DOHH2 (cell line): ENCODE results near the gene PGM2.

ENCODE experiments used
- H3F3A ChIP-seq: fragments of 200-600 bp; sonication (generic), shearing (Covaris generic); 2 replicates; pipeline ENCODE4 v1.6.0; 2016; ENCODE audit warnings: antibody characterized with exemption, mild to moderate bottlenecking; ENCODE audit not compliant: control insufficient read depth, insufficient read depth
- H3K27ac ChIP-seq: fragments of 200-600 bp; sonication (generic); 2 replicates; pipeline ENCODE4 v1.5.1; 2014; ENCODE audit warnings: low read depth, mild to moderate bottlenecking, low read length, moderate library complexity
- H3K27me3 ChIP-seq: fragments of 200-600 bp; sonication (generic); 2 replicates; pipeline ENCODE4 v1.6.1; 2014; ENCODE audit warnings: mild to moderate bottlenecking, low read length, mixed read lengths; ENCODE audit not compliant: control insufficient read depth
- H3K36me3 ChIP-seq: fragments of 200-600 bp; sonication (generic); 2 replicates; pipeline ENCODE4 v1.6.1; 2014; ENCODE audit warnings: mild to moderate bottlenecking, low read length, moderate library complexity, mixed read lengths; ENCODE audit not compliant: control insufficient read depth
- H3K4me1 ChIP-seq: fragments of 200-600 bp; sonication (generic); 2 replicates; pipeline ENCODE4 v1.6.1; 2014; ENCODE audit warnings: mild to moderate bottlenecking, low read length, mixed read lengths; ENCODE audit not compliant: control insufficient read depth
- H3K4me2 ChIP-seq: fragments of 200-600 bp; sonication (generic); 2 replicates; pipeline ENCODE4 v1.6.0; 2014; ENCODE audit warnings: mild to moderate bottlenecking, low read length, moderate library complexity
- H3K4me3 ChIP-seq: fragments of 200-600 bp; sonication (generic); 2 replicates; pipeline ENCODE4 v1.5.1; 2014; ENCODE audit warnings: mild to moderate bottlenecking, low read length, mixed read lengths
- H3K79me2 ChIP-seq: fragments of 200-600 bp; sonication (generic); 2 replicates; pipeline ENCODE4 v1.6.1; 2014; ENCODE audit warnings: mild to moderate bottlenecking, low read length, mixed read lengths; ENCODE audit not compliant: control insufficient read depth
- H3K9me2 ChIP-seq: fragments of 200-600 bp; sonication (generic); replicated peaks from 2 replicates; pipeline ENCODE4 v1.6.1; 2014; ENCODE audit warnings: mild to moderate bottlenecking, low read length, mixed read lengths; ENCODE audit not compliant: control insufficient read depth
- H3K9me3 ChIP-seq: fragments of 200-600 bp; sonication (generic); 2 replicates; pipeline ENCODE4 v1.6.1; 2014; ENCODE audit warnings: antibody characterized with exemption, low read length, mixed read lengths; ENCODE audit not compliant: control insufficient read depth, insufficient read depth
- H4K20me1 ChIP-seq: fragments of 200-600 bp; sonication (generic); 2 replicates; pipeline ENCODE4 v1.6.0; 2014; ENCODE audit warnings: low read depth, mild to moderate bottlenecking, antibody characterized with exemption, low read length, moderate library complexity; ENCODE audit not compliant: control insufficient read depth, insufficient read depth
- EZH2phosphoT487 ChIP-seq: fragments of 200-600 bp; sonication (generic); IDR thresholded peaks from 2 replicates; pipeline ENCODE4 v1.6.1; 2017; ENCODE audit warnings: borderline replicate concordance, mild to moderate bottlenecking, antibody characterized with exemption, low read length, moderate library complexity, mixed read lengths
- TF ChIP-seq, protein P1 (sequence below): fragments of 200-600 bp; sonication (generic); IDR thresholded peaks from one replicate; pipeline ENCODE4 v1.5.1; 2014; ENCODE audit warnings: antibody characterized with exemption, mild to moderate bottlenecking, low read depth, low read length; ENCODE audit not compliant: poor library complexity, severe bottlenecking

PGM2 gene

DNA sequence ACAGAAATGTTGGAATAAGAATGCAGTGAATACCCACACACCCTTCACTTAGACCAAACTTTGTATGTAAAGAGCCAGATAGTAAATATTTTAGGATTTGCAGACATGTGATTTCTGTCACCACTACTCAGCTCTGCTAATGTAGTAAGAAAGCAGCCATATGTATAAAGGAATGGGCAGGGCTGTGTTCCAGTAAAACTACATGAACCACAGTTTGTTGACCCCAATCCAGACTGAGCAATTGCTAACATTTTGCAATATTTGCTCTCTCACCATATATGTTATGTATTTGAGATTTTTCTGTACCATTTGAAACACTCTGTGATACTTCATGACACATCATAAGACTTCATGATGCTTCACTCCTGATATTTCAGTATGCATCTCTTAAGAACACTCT is 32.4 kb downstream of the PGM2 start:
- Histone ChIP-seq H3K4me3 (no peak overlapping the region), H3K27me3 (no peaks in the 10 kb centered on the region), H3F3A (no peaks in the 10 kb centered on the region), H3K27ac (no peak overlapping the region), H3K4me2 (no peak overlapping the region), H3K9me3 (no peaks in the 10 kb centered on the region), H4K20me1 (no peaks in the 10 kb centered on the region), H3K36me3 (peaks cover 67% of the 10 kb centered on the region), H3K9me2 (no peaks in the 10 kb centered on the region), H3K79me2 (no peaks in the 10 kb centered on the region), H3K4me1 (no peaks in the 10 kb centered on the region)
- TF ChIP-seq EZH2phosphoT487 = no peak
- TF ChIP-seq, protein P1, sequence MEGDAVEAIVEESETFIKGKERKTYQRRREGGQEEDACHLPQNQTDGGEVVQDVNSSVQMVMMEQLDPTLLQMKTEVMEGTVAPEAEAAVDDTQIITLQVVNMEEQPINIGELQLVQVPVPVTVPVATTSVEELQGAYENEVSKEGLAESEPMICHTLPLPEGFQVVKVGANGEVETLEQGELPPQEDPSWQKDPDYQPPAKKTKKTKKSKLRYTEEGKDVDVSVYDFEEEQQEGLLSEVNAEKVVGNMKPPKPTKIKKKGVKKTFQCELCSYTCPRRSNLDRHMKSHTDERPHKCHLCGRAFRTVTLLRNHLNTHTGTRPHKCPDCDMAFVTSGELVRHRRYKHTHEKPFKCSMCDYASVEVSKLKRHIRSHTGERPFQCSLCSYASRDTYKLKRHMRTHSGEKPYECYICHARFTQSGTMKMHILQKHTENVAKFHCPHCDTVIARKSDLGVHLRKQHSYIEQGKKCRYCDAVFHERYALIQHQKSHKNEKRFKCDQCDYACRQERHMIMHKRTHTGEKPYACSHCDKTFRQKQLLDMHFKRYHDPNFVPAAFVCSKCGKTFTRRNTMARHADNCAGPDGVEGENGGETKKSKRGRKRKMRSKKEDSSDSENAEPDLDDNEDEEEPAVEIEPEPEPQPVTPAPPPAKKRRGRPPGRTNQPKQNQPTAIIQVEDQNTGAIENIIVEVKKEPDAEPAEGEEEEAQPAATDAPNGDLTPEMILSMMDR = no peak

GRCh38 chr4:37860266-37860665 is 33.8 kb downstream of the PGM2 start:
- no peak overlapping the region for H3K27ac ChIP-seq
- no peak overlapping the region for H3K4me2 ChIP-seq
- H3K9me2 ChIP-seq = no peaks in the 10 kb centered on the region
- no peaks in the 10 kb centered on the region for H3K9me3 ChIP-seq
- H3K27me3 ChIP-seq = no peaks in the 10 kb centered on the region
- no peak overlapping the region for H3K4me3 ChIP-seq
- peaks cover 13% of the 10 kb centered on the region for H3K4me1 ChIP-seq
- no peaks in the 10 kb centered on the region for H4K20me1 ChIP-seq
- TF ChIP-seq, protein P1 = no peak
- no peak for TF ChIP-seq EZH2phosphoT487
- H3F3A ChIP-seq = no peaks in the 10 kb centered on the region
- H3K36me3 ChIP-seq = peaks cover 61% of the 10 kb centered on the region
- no peaks in the 10 kb centered on the region for H3K79me2 ChIP-seq

DNA sequence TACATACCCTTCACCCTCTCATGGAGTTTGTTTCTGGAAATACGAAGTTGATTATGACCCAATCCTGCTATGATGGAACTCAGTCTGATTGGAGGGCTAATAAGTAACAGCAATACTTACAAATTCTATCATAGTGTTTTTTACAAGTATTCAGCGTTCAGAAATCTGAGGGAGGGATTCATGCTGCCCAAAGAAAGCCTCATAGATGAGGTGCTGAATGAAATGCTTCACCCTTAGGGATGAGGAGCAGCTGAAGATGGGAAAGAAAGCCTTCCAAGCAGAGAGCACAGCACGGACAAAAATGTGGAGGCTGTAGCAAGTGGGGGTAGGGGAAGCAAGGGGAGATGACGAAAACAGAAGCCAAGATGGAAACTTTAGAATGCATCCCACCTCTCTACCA is 36.5 kb downstream of the PGM2 start:
- Histone ChIP-seq H3K4me3 (no peak overlapping the region), H3K4me1 (peaks cover 13% of the 10 kb centered on the region), H3K36me3 (peaks cover 40% of the 10 kb centered on the region), H3F3A (no peaks in the 10 kb centered on the region), H3K27ac (no peak overlapping the region), H3K27me3 (no peaks in the 10 kb centered on the region), H4K20me1 (no peaks in the 10 kb centered on the region), H3K79me2 (no peaks in the 10 kb centered on the region), H3K9me3 (no peaks in the 10 kb centered on the region), H3K9me2 (no peaks in the 10 kb centered on the region), H3K4me2 (no peak overlapping the region)
- TF ChIP-seq, protein P1 = no peak
- no peak for TF ChIP-seq EZH2phosphoT487

- Histone ChIP-seq H3K4me3 (no peak overlapping the region), H3K27me3 (no peaks in the 10 kb centered on the region), H3K4me1 (peaks cover 13% of the 10 kb centered on the region), H3K27ac (no peak overlapping the region), H3K4me2 (0 out of 2 replicates have a peak overlapping the region, but pooled peaks have one; percentile 2), H3K36me3 (peaks cover 31% of the 10 kb centered on the region), H3K9me2 (no peaks in the 10 kb centered on the region), H3K9me3 (no peaks in the 10 kb centered on the region), H3F3A (no peaks in the 10 kb centered on the region), H4K20me1 (no peaks in the 10 kb centered on the region), H3K79me2 (no peaks in the 10 kb centered on the region)
- TF ChIP-seq, protein P1 = no peak
- TF ChIP-seq EZH2phosphoT487 = no peak
These were observed 38.3 kb downstream of the PGM2 start for GRCh38 chr4:37864786-37865185.
